ENCODE data around the gene NDUFB7.

The NDUFB7 gene

GRCh38 chr19:14519245-14519859 lies 52.5 kb downstream of the NDUFB7 start:
- DNase-seq, result no peak

GRCh38 chr19:14517840-14518505 lies 53.9 kb downstream of the NDUFB7 start, which contains the start of gene DNAJB1:
TSS of gene DNAJB1 (minus strand) at chr19:14518397. CDS start at chr19:14518349, 48 bp downstream.
- DNase-seq, result peak; percentile 92

GRCh38 chr19:14517446-14517839 lies 54.4 kb downstream of the NDUFB7 start:
- DNase-seq, result no peak

DNA sequence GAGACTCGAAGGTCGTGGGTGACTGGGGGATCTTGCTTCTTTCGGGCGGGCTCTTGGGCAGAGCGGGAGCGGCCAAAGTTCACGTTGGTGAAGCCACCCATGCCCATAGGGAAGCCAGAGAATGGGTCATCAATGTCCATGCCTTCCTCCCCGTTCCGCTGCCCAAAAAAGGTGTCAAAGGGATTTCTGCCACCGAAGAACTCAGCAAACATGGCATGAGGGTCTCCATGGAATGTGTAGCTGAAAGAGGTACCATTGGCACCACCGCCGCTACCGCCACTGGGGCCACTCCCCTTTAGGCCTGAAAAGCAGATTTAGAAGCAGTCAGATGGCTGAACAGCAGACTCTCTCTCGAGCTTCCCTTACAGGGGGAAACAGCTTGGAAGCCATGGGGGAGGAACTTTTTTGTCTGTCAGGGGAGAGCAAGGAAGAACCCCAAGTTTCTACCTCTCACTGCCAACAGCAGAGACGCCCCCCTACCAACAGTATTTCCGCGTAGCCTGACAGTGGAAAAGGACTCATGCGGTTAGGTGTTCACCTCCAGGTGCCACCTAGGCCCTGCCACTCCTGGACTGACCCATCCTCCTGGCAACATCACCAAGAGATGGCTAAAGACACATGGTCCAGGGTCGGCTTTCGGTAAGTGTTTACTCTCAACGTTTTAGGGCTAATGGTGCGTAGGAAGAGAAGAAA lies 55.0 kb downstream of the NDUFB7 start:
- DNase-seq, result no peak

Measured in GOT3 (cell line).